H1 (cell line): ENCODE results near the gene MPND.

Experiments used
- BCL11A ChIP-seq, 2 experiments: IDR thresholded peaks; one replicate each; pipeline ENCODE4 v1.6.1; 2011; ENCODE audit warnings: low read depth in 2 of 2, low read length in 2 of 2, mild to moderate bottlenecking in 2 of 2
- CHD2 ChIP-seq: IDR thresholded peaks from 2 replicates; pipeline ENCODE4 v1.6.1; 2012; ENCODE audit warnings: low read length, improper control_type of control experiment
- CREB1 ChIP-seq: IDR thresholded peaks from 2 replicates; pipeline ENCODE4 v1.6.1; 2012; ENCODE audit warnings: inconsistent platforms
- CTCF ChIP-seq, 3 experiments: IDR thresholded peaks; 1 replicate in 2 of 3; 2 replicates in 1 of 3; pipeline versions ENCODE4 v1.5.1 to v1.6.1; 2011; ENCODE audit warnings: low read length in 3 of 3, mild to moderate bottlenecking in 3 of 3, inconsistent platforms in 2 of 3, low read depth in 1 of 3, moderate library complexity in 1 of 3; ENCODE audit not compliant: insufficient read depth in 1 of 3; ENCODE audit errors: control extremely low read depth in 1 of 3
- EP300 ChIP-seq, 2 experiments: IDR thresholded peaks; 1 replicate in 1 of 2; 2 replicates in 1 of 2; pipeline ENCODE4 v1.6.1; 2011 to 2012; ENCODE audit warnings: low read depth in 2 of 2, low read length in 2 of 2, mild to moderate bottlenecking in 2 of 2, borderline replicate concordance in 1 of 2, inconsistent platforms in 1 of 2, moderate library complexity in 1 of 2
- NRF1 ChIP-seq: IDR thresholded peaks from 2 replicates; pipeline ENCODE4 v1.6.1; 2011; ENCODE audit warnings: mild to moderate bottlenecking, low read depth, low read length, improper control_type of control experiment
- POLR2A ChIP-seq, 2 experiments: IDR thresholded peaks; 1 replicate in 1 of 2; 2 replicates in 1 of 2; pipeline ENCODE4 v1.6.1; 2011; ENCODE audit warnings: low read depth in 2 of 2, low read length in 2 of 2, mild to moderate bottlenecking in 2 of 2; ENCODE audit errors: control extremely low read depth in 1 of 2
- SP2 ChIP-seq: IDR thresholded peaks from 2 replicates; pipeline ENCODE4 v1.6.1; 2012; ENCODE audit warnings: mild to moderate bottlenecking, low read length, inconsistent platforms
- SUZ12 ChIP-seq: fragments of 200-600 bp; sonication (generic); IDR thresholded peaks from 2 replicates; pipeline ENCODE4 v1.6.1; 2012; ENCODE audit warnings: mild to moderate bottlenecking, inconsistent platforms, low read length, moderate library complexity, mixed read lengths
- TAF1 ChIP-seq: IDR thresholded peaks from 2 replicates; pipeline ENCODE4 v1.6.1; 2011; ENCODE audit warnings: mild to moderate bottlenecking, low read depth, low read length

GRCh38 chr19:4324228-4324627 lies 19.1 kb upstream of the MPND start:
- TF ChIP-seq SUZ12 (no peak), CREB1 (no peak), POLR2A (IDR thresholded peaks at IDR 0.05; ENCODE audit: control extremely low read depth in 1 of 2, low read depth in 2 of 2, low read length in 2 of 2) (no peak), CHD2 (no peak), CTCF (IDR thresholded peaks at IDR 0.05; ENCODE audit: control extremely low read depth in 1 of 3, insufficient read depth in 1 of 3, low read depth in 1 of 3, low read length in 3 of 3) (no peak), TAF1 (no peak), BCL11A (IDR thresholded peaks at IDR 0.05; ENCODE audit: low read depth in 2 of 2, low read length in 2 of 2) (no peak), SP2 (no peak), NRF1 (no peak), EP300 (IDR thresholded peaks at IDR 0.05; ENCODE audit: borderline replicate concordance in 1 of 2, low read depth in 2 of 2, low read length in 2 of 2) (no peak)
